NCI-H1694 (cell line): ENCODE data around the gene NCAPD3.

Experiments used
- DNase-seq: peaks from one replicate; lab custom pipeline; 2025; lab: John Stamatoyannopoulos, UW

The NCAPD3 gene

DNA sequence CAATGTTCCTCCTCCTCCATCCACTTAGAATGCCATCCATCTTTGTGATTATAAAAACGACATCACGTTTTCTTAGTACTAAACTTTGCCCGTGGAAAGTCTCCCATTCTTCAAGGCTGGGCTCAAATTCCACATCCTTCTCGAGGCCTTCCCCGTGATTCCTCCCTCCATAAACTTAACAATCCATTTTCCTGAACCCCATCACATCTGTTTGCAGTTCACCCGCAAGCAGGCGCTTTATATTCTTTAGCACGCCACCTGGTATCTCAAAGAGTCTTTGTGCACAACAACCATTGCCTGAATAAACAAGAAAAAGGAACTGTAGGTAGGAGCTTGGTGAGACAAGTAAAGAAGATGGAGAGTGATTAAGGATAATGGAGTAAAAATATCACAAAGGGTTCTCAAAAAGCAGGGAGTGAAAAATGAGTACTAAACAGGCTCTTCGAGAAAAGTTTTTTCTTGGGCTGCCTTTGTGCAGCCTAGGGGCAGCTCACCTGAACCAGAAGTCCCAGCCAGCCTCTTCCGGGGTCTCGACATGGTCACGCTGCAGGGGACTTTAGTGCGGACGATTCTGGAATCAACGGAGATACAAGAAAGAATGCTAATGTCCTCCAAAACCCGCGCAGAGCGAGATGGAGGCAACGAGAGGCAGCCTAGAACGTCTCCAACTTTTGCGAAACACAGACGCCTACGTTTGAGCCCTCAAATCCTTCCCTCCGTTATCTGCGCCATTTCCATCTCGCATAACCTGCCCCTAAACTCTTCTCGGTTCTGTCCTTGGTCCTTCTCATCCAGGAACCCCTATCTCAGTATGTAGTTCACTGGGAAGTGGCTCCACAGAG is 28.8 kb upstream of the NCAPD3 start:
- no peak for DNase-seq

GRCh38 chr11:134250675-134251074 is 26.9 kb upstream of the NCAPD3 start:
- no peak for DNase-seq

- DNase-seq, result no peak
These were observed 26.5 kb upstream of the NCAPD3 start for GRCh38 chr11:134250246-134250645.

- DNase-seq, result no peak
These were observed 25.2 kb upstream of the NCAPD3 start for GRCh38 chr11:134248910-134249480.

DNA sequence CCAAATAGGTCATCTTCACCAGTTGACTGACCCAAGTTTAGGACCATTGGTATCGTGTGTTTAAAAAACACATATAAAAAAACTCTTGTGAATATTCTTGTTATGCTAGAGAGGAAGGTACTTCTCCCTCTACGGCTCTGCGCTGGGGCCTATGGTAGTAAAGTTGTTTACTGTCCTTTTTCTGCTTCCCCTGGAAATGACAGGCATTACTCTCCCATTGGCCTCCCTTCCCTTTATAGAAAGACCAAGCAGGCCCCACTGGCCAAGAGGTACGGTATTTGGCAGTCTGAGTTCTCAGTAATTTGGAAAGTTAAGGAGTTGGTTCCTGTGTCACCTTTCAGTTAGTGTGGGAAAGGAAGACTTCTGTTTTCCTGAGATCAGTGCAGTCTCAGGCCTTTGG is 22.9 kb upstream of the NCAPD3 start:
- no peak for DNase-seq

GRCh38 chr11:134246100-134246499 is 22.3 kb upstream of the NCAPD3 start:
- DNase-seq, result no peak

- no peak for DNase-seq
These were observed 21.7 kb upstream of the NCAPD3 start for GRCh38 chr11:134245434-134245833.

- no peak for DNase-seq
These were observed 20.8 kb upstream of the NCAPD3 start for GRCh38 chr11:134244593-134244992.

DNA sequence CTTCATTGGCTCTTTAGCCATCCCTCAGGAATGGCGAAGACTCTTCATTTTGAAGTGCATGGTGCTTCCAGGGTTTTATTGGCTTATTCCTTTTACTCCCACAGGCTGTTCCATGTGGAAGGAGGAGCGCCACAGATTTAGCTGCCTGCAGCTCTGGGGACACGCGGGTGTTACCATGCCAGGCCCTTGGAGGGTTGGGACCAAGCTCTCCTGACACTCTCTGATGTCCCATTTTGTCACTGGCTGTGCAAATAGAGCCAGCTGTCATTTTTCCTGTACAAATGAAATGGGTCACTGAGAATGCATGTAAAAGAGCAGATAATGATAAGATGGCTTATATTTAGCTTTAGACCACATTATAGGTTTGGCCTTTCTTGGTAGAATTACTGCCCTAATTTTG is 20.1 kb upstream of the NCAPD3 start:
- no peak for DNase-seq

- no peak for DNase-seq
These were observed 18.6 kb upstream of the NCAPD3 start for GRCh38 chr11:134242376-134242775.

- DNase-seq, result no peak
These were observed 16.8 kb upstream of the NCAPD3 start for GRCh38 chr11:134240592-134240991.

DNA sequence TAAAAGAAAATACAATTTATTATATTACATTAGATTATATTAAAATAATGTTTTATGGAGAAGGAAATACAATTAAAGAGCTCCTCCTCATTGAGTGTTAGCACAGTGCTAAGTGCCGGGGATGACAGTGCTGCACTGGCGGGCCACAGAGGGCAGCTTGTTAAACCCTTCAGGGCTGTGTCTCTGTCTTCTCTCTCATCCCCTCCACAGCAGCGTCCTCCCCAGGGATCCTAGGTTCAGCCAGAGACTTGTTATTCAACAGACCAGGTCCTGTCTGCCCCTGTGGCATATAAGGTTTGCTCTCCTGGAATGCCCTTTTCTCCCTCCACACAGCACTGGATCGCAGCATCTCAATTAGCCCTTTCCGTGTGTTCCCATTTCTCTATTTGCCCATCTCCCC is 15.2 kb upstream of the NCAPD3 start:
- no peak for DNase-seq

DNA sequence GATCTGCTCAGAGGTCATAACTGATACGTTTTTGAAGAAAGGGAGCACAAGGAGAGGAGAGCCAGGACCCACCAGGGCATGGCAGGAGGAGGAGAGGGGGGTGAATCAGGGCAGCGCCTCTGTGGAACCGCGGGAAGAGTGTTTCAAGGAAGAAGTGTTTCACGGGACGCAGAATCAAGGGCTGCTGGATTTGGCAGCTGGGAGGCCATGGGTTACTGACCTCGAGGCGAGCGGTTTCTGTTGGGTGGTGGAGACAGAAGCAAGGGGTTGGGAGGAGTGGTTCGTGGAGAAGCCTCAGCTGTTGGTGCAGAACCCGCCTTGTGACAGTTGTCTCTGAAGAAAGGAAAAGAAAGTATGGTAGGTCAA is 13.8 kb upstream of the NCAPD3 start:
- no peak for DNase-seq

DNA sequence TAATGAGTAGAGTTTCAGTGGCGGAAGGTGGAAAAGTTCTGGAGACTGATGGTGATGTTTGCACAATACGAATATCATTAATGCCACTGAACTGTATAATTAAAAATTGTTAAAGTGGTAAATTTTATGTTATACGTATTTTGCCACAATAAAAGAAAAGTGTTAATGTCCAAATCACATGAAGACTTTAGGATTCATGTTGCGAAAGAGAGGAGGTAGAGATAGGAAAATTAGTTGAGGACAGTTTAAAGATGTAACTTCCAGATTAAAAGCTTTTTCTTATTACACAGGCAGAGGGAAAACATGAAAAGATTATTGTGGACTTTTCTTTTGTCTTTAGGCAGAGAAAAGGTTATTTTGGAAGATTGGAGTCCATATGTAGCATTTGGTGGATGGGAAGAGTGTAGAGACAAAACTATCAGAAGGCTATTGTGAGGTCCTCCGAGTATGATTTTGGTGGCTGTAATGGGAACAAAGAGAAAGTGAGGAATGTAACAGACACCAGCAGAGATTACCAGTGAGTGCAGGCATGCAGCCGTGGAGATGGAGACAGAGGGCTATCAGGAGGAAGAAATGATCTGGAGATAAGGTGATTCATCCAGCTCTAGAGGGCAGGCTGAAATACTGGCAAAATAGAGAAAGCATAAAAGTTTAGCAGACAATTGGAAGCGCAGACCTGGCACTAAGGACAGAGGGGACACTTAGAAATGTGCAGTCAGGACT is 13.2 kb upstream of the NCAPD3 start:
- no peak for DNase-seq

DNA sequence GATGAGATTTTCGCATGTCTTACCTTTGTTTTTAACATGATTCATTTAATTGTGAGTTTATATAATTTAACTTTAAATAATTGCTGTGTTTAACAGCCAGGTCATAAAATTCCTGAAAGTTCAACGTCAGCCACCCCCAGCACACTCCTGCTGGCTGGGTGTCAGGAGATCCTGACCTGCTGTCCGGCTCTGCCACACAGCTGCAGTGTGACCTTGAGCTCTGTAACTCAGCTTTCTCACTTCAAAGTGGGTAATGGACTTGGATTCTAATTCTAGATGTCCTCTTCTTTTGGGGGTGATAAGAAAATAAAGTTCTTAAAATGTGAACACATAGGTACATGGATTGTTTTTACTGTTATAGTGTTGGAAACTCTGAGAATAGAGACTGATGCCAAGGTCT is 11.6 kb upstream of the NCAPD3 start:
- DNase-seq, result no peak

DNA sequence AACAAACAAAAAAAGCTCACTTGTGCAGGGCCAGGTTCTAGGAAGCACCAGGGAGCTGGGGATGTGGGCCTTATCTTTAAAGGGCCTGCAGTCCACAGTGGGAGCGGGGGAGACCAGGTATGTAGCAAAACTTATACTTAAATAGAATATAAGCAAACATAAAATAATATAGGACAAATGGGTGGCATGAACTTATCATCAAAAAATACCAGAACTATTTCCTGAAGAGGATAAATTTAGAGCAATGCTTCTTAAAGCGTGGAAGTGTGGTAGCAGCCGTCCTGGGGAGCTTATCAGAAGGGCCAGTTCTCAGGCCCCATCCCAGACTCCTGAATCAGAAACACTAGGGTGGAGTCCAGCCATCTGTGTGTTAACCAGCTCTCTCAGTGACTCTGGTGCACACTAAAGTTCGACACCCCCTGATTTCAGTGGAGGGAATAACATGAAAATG is 10.0 kb upstream of the NCAPD3 start:
- DNase-seq, result no peak

DNA sequence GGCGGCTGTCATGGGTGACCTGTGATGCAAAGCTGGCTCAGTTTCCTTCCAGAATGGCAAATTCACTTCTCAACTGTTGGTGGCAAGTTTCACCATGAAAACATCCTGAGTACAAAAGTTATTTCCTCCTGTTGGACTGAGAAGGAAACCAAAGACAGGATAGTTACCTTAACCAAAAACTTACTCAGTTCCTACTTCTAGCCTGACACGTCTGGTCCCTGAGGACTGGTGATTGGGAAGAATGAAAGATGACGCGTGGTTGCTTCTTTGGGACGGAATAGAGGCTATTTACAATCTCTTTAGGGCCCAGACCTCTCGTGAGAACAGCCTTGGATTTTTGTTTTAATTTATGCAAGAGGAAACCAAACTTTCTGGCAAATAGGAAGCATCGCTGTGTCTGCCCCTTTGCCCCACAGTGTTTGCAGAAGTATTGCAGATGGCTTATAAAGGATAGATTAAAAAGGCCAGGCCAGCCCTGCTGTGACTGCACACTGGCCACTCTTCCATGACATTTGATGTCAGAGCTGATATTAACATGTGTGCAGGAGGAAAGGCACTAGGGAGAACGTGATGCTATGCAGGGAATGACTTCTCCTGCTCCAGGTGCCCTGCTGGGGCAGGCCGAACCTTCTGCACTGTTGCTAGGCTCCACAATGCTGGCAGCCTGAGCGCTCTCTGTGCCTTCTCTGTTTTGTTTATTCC is 8.3 kb upstream of the NCAPD3 start:
- no peak for DNase-seq

DNA sequence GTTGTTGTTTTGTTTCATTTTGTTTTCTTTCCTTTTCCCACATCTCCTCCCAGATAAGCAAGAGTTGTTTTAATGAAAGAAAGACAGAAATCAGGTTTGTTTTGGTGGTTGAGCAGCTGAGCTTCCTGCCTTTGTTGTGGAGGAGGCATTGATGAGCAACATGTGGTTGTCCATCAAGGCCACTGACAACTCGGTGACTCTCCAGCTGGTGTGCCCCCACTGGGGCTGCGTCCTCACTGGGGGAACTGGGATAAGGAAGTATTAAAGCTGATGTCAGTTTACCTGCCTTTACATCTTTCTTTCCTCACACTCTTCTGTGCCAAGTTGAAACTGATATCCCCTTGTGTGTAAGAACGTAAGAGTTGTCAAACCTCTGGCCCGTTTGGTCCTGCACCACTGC is 6.6 kb upstream of the NCAPD3 start:
- DNase-seq, result no peak

DNA sequence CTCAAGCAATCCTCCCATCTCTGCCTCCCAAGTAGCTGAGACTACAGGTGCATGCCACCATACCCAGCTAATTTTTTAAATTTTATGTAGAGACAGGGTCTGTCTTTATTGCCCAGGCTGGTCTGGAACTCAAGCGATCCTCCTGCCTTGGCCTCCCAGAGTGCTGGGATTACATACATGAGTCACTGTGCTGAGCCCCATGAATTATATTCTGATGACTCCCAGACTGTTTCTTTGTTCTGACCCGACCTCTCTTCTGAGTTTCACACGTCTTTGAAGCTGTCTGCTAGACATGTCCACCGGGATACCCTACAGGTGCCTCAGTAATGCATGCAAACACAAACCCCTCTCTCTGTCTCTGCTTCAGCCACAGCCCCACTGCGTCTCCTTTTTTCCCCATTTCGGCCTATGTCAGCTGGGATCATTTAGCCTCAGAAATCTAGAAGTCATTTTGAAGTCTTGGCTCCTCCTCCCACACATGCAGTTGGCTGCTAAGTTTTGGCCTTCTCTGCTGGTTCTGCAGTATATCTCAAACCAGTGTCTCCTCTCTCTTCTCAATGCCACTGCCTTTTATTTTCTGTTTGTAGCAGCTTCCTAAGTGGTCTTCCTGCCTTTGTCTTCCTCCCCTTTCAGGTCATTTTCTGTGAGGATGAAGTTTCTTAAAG is 5.5 kb upstream of the NCAPD3 start:
- DNase-seq, result no peak

- no peak for DNase-seq
These were observed 4.9 kb upstream of the NCAPD3 start for GRCh38 chr11:134228625-134229024.

DNA sequence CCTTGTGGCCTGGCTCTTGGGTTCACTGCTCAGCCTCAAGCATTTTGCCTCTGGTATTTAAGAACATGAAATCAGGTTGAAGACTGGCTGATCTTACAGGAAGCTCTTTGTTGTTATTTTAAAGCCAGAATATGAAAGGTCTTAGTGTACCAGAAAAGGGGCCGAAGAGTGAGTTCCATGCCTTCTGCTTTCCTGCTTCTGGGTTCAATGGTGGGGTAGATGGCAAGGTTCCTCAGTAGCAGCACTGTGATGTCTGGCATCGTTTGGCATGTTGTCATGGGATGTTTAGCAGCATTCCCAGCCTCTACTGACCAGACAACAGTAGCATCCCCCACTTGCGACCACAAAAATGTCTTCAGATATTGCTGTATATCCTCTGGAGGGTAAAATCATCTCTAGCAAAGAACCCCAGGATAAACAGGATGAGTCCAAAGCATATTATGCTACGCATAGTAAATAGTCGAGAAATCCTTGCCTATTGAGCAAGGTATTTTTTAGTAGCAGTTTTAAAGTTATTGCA is 3.1 kb upstream of the NCAPD3 start:
- no peak for DNase-seq
